ENCODE data around the gene GRIP2. TPM values are rescaled to one million over a fixed set of nuclear protein-coding genes. Genes with fewer than 3 reads are reported as not detected.

GRIP2 gene
- total RNA-seq, 1 donor from 2014 or later, result not detected

- H3K36me3 Mint-ChIP-seq, result peaks cover 7% of the 10 kb centered on the region
- Histone ChIP-seq H4K20me1 (ENCODE audit: low read depth) (no peaks in the 10 kb centered on the region), H3K27me3 (no peaks in the 10 kb centered on the region), H3K9me3 (ENCODE audit: low read depth) (no peaks in the 10 kb centered on the region), H3K27ac (no peak overlapping the region), H3F3A (ENCODE audit: low read depth) (no peaks in the 10 kb centered on the region), H2AFZ (replicated peaks) (no peak overlapping the region), H3K4me3 (no peak overlapping the region), H3K4me2 (no peak overlapping the region), H3K79me2 (ENCODE audit: low read depth) (no peaks in the 10 kb centered on the region), H3K9ac (no peak overlapping the region), H3K36me3 (no peaks in the 10 kb centered on the region), H3K4me1 (no peaks in the 10 kb centered on the region)
- no peak overlapping the region for H3K27ac Mint-ChIP-seq
- no peak overlapping the region for H3K4me3 Mint-ChIP-seq
- no peaks in the 10 kb centered on the region for H3K4me1 Mint-ChIP-seq
- TF ChIP-seq EZH2phosphoT487 (IDR thresholded peaks at IDR 0.05) (no peak), CTCF (IDR thresholded peaks at IDR 0.05) (no peak), EZH2 (IDR thresholded peaks at IDR 0.05) (no peak)
- DNase-seq (ENCODE audit: low spot score), result no peak
- no peaks in the 10 kb centered on the region for H3K9me3 Mint-ChIP-seq
- H3K27me3 Mint-ChIP-seq (ENCODE audit: insufficient read depth, low read depth), result no peaks in the 10 kb centered on the region
These were observed 53.7 kb downstream of the GRIP2 start for GRCh38 chr3:14486460-14486859.

GRCh38 chr3:14485981-14486380 is 54.2 kb downstream of the GRIP2 start:
- no peak for TF ChIP-seq CTCF (IDR thresholded peaks at IDR 0.05)
- no peak for DNase-seq (ENCODE audit: low spot score)
- H3K36me3 ChIP-seq, result no peaks in the 10 kb centered on the region

GRCh38 chr3:14484741-14485140 is 55.4 kb downstream of the GRIP2 start:
- Histone ChIP-seq H3K79me2 (ENCODE audit: low read depth) (no peaks in the 10 kb centered on the region), H3K27ac (no peak overlapping the region), H3K9ac (no peak overlapping the region), H3K27me3 (no peaks in the 10 kb centered on the region), H3K36me3 (no peaks in the 10 kb centered on the region), H2AFZ (replicated peaks) (no peak overlapping the region), H3K4me1 (no peaks in the 10 kb centered on the region), H3K4me2 (no peak overlapping the region), H3K9me3 (ENCODE audit: low read depth) (no peaks in the 10 kb centered on the region), H3F3A (ENCODE audit: low read depth) (no peaks in the 10 kb centered on the region), H3K4me3 (no peak overlapping the region), H4K20me1 (ENCODE audit: low read depth) (no peaks in the 10 kb centered on the region)
- Mint-ChIP-seq H3K4me1 (no peaks in the 10 kb centered on the region), H3K9me3 (no peaks in the 10 kb centered on the region), H3K4me3 (no peak overlapping the region), H3K27me3 (ENCODE audit: insufficient read depth, low read depth) (no peaks in the 10 kb centered on the region), H3K36me3 (peaks cover 7% of the 10 kb centered on the region), H3K27ac (no peak overlapping the region)
- no peak for DNase-seq (ENCODE audit: low spot score)
- no peak for TF ChIP-seq EZH2phosphoT487 (IDR thresholded peaks at IDR 0.05)
- TF ChIP-seq CTCF (IDR thresholded peaks at IDR 0.05), result no peak
- no peak for TF ChIP-seq EZH2 (IDR thresholded peaks at IDR 0.05)

More at GRCh38 chr3:14485981-14486380, 54.2 kb downstream of the GRIP2 start:
- Mint-ChIP-seq H3K27me3 (ENCODE audit: insufficient read depth, low read depth) (no peaks in the 10 kb centered on the region), H3K4me1 (no peaks in the 10 kb centered on the region), H3K9me3 (no peaks in the 10 kb centered on the region), H3K27ac (no peak overlapping the region), H3K36me3 (peaks cover 7% of the 10 kb centered on the region), H3K4me3 (no peak overlapping the region)
- H2AFZ ChIP-seq (replicated peaks), result no peak overlapping the region
- H4K20me1 ChIP-seq (ENCODE audit: low read depth), result no peaks in the 10 kb centered on the region
- no peak overlapping the region for H3K9ac ChIP-seq
- H3F3A ChIP-seq (ENCODE audit: low read depth), result no peaks in the 10 kb centered on the region
- no peak overlapping the region for H3K27ac ChIP-seq
- no peaks in the 10 kb centered on the region for H3K9me3 ChIP-seq (ENCODE audit: low read depth)
- H3K4me3 ChIP-seq, result no peak overlapping the region
- H3K4me1 ChIP-seq, result no peaks in the 10 kb centered on the region
- H3K27me3 ChIP-seq, result no peaks in the 10 kb centered on the region
- no peak overlapping the region for H3K4me2 ChIP-seq
- H3K79me2 ChIP-seq (ENCODE audit: low read depth), result no peaks in the 10 kb centered on the region

GRCh38 chr3:14483286-14483685 is 56.9 kb downstream of the GRIP2 start:
- no peaks in the 10 kb centered on the region for H3K36me3 ChIP-seq
- Mint-ChIP-seq H3K27ac (no peak overlapping the region), H3K36me3 (peaks cover 9% of the 10 kb centered on the region), H3K9me3 (no peaks in the 10 kb centered on the region), H3K4me3 (no peak overlapping the region), H3K4me1 (no peaks in the 10 kb centered on the region), H3K27me3 (ENCODE audit: insufficient read depth, low read depth) (peaks cover 2% of the 10 kb centered on the region)
- H3K9me3 ChIP-seq (ENCODE audit: low read depth), result no peaks in the 10 kb centered on the region
- no peaks in the 10 kb centered on the region for H3K4me1 ChIP-seq
- H4K20me1 ChIP-seq (ENCODE audit: low read depth), result no peaks in the 10 kb centered on the region
- no peaks in the 10 kb centered on the region for H3K27me3 ChIP-seq
- H3K4me2 ChIP-seq, result no peak overlapping the region
- H3K4me3 ChIP-seq, result no peak overlapping the region
- DNase-seq (ENCODE audit: low spot score), result no peak
- no peaks in the 10 kb centered on the region for H3K79me2 ChIP-seq (ENCODE audit: low read depth)
- no peak overlapping the region for H3K27ac ChIP-seq
- no peak for TF ChIP-seq CTCF (IDR thresholded peaks at IDR 0.05)
- no peak for TF ChIP-seq EZH2phosphoT487 (IDR thresholded peaks at IDR 0.05)
- no peak for TF ChIP-seq EZH2 (IDR thresholded peaks at IDR 0.05)
- H2AFZ ChIP-seq (replicated peaks), result no peak overlapping the region
- no peak overlapping the region for H3K9ac ChIP-seq
- H3F3A ChIP-seq (ENCODE audit: low read depth), result no peaks in the 10 kb centered on the region
